Ishikawa (cell line): ENCODE measurements around the gene SETD7.
A peak's percentile ranks its signal among the peaks of the same experiment; 100 is the strongest.

Experiments used
- CEBPB ChIP-seq: IDR thresholded peaks from 2 replicates; pipeline ENCODE4 v1.6.1; 2012
- CREB1 ChIP-seq: IDR thresholded peaks from 2 replicates; pipeline ENCODE4 v1.6.1; 2012; ENCODE audit warnings: low read depth
- EGR1 ChIP-seq: IDR thresholded peaks from 2 replicates; pipeline ENCODE4 v1.6.1; 2012
- EP300 ChIP-seq: IDR thresholded peaks from 2 replicates; pipeline ENCODE4 v1.6.1; 2012; ENCODE audit warnings: borderline replicate concordance
- FOXM1 ChIP-seq: IDR thresholded peaks from 2 replicates; pipeline ENCODE4 v1.6.1; 2012; ENCODE audit warnings: low read depth, borderline replicate concordance
- MAX ChIP-seq: IDR thresholded peaks from 2 replicates; pipeline ENCODE4 v1.6.1; 2012
- NFIC ChIP-seq: IDR thresholded peaks from 2 replicates; pipeline ENCODE4 v1.6.1; 2012
- RAD21 ChIP-seq: IDR thresholded peaks from 2 replicates; pipeline ENCODE4 v1.6.1; 2012; ENCODE audit warnings: low read depth
- REST ChIP-seq: IDR thresholded peaks from 2 replicates; pipeline ENCODE4 v1.6.1; 2012; ENCODE audit warnings: low read depth, mild to moderate bottlenecking
- TAF1 ChIP-seq: IDR thresholded peaks from 2 replicates; pipeline ENCODE4 v1.6.1; 2012; ENCODE audit warnings: low read depth, mild to moderate bottlenecking
- TCF12 ChIP-seq: IDR thresholded peaks from 2 replicates; pipeline ENCODE4 v1.6.1; 2012; ENCODE audit warnings: low read depth
- TEAD4 ChIP-seq: IDR thresholded peaks from 2 replicates; pipeline ENCODE4 v1.6.1; 2012
- USF1 ChIP-seq: IDR thresholded peaks from 2 replicates; pipeline ENCODE4 v1.6.1; 2012
- YY1 ChIP-seq: IDR thresholded peaks from 2 replicates; pipeline ENCODE4 v1.6.1; 2012; ENCODE audit warnings: low read depth
- ZBTB7A ChIP-seq: IDR thresholded peaks from 2 replicates; pipeline ENCODE4 v1.6.1; 2012; ENCODE audit warnings: low read depth

Gene SETD7

GRCh38 chr4:139515531-139515958, 40.5 kb downstream of the SETD7 start:
- TF ChIP-seq TEAD4: no peak
- no peak for TF ChIP-seq CEBPB
- no peak for TF ChIP-seq TCF12
- no peak for TF ChIP-seq EP300
- no peak for TF ChIP-seq YY1
- TF ChIP-seq FOXM1: no peak
- TF ChIP-seq CREB1: no peak
- TF ChIP-seq NFIC: no peak
- TF ChIP-seq EGR1: no peak
- no peak for TF ChIP-seq ZBTB7A
- TF ChIP-seq MAX: no peak
- TF ChIP-seq RAD21: no peak
- no peak for TF ChIP-seq USF1
- no peak for TF ChIP-seq REST
- no peak for TF ChIP-seq TAF1

- TF ChIP-seq NFIC: no peak
- no peak for TF ChIP-seq CREB1
- no peak for TF ChIP-seq TAF1
- TF ChIP-seq REST: no peak
- no peak for TF ChIP-seq MAX
- TF ChIP-seq TCF12: no peak
- TF ChIP-seq YY1: no peak
- TF ChIP-seq ZBTB7A: no peak
- TF ChIP-seq FOXM1: no peak
- TF ChIP-seq TEAD4: no peak
- no peak for TF ChIP-seq EGR1
- TF ChIP-seq EP300: no peak
- no peak for TF ChIP-seq RAD21
- no peak for TF ChIP-seq CEBPB
- no peak for TF ChIP-seq USF1
These were observed 41.5 kb downstream of the SETD7 start for GRCh38 chr4:139514382-139515059.

- TF ChIP-seq ZBTB7A: no peak
- TF ChIP-seq YY1: no peak
These were observed 44.7 kb downstream of the SETD7 start for GRCh38 chr4:139511320-139511719.

- TF ChIP-seq RAD21: peak; percentile 53; the same call in 1 of the 2 replicates
- TF ChIP-seq TCF12: no peak
These were observed 46.1 kb downstream of the SETD7 start for GRCh38 chr4:139509727-139510410.

GRCh38 chr4:139508581-139509237, 47.3 kb downstream of the SETD7 start:
- no peak for TF ChIP-seq EGR1
- TF ChIP-seq YY1: no peak
- no peak for TF ChIP-seq CREB1
- no peak for TF ChIP-seq FOXM1
- no peak for TF ChIP-seq CEBPB
- TF ChIP-seq EP300: no peak
- TF ChIP-seq REST: no peak
- TF ChIP-seq USF1: no peak
- TF ChIP-seq NFIC: no peak
- no peak for TF ChIP-seq ZBTB7A
- TF ChIP-seq RAD21: no peak
